Bone marrow (tissue), 2 donors: ENCODE data around the gene HPRT1.

Source experiments
- DNase-seq, 2 donors: peaks; one replicate each; lab custom pipeline; 2025; lab: John Stamatoyannopoulos, UW

Gene HPRT1

GRCh38 chrX:134478374-134478773 is 18.4 kb downstream of the HPRT1 start:
- no peak for DNase-seq

- no peak for DNase-seq
Measured at GRCh38 chrX:134480061-134480460, 20.1 kb downstream of the HPRT1 start.

DNA sequence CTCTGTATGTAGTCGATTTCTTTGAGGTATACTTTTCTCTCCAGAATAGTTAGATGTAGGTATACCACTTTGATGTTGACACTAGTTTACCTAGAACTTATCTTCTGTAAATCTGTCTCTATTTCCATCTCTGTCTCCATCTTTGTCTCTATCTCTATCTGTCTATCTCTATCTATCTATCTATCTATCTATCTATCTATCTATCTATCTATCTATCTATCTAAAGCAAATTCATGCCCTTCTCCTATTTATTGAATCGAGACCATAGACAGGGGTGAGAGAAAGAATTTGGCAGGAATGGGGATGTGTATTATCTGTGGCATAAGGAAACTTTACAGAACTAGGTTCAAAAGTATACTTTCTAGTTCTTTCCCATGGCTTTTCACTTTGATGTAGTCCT is 21.4 kb downstream of the HPRT1 start:
- DNase-seq, result no peak

DNA sequence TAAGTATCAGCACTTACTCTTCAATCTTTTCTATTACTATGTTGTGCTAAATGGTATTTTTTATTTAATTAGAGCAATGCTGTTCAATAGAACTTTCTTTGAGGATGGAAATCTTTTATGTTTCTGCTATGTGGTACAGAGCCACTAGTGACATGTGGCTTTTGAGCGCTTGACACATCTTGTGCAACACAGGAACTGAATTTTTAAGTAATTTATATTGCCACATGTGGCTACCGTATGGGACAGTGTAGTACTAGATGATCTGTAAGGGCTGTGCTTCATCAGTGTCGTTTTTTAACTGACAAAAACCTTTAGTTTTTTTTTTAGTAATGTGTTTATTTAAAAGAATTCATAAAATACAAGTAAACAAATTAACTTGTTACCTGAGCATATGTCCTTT is 22.4 kb downstream of the HPRT1 start:
- no peak for DNase-seq

GRCh38 chrX:134484039-134484438 is 24.1 kb downstream of the HPRT1 start:
- DNase-seq, result peak in 1 of 2 donors; percentile 11

DNA sequence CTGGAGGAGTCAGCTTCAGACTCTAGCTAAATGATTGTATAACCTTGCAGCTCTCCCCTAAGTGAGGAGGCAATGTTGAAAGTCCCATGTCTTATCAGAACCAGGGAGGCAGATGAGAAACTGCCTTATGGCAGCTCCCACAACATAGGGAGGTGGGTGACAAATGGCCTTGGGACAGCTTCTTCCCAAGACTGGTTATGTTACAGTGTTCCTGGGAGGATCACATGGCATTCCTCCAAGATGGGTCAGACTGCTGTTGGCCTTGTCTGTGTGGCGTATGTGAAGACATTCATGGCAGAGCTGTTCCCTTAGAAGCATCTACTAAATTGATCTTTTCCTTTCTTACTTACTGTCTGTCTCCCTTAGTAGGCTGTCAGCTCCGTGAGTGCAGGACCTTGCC is 42.0 kb downstream of the HPRT1 start:
- no peak for DNase-seq

GRCh38 chrX:134502686-134503085 is 42.7 kb downstream of the HPRT1 start:
- DNase-seq, result no peak

DNA sequence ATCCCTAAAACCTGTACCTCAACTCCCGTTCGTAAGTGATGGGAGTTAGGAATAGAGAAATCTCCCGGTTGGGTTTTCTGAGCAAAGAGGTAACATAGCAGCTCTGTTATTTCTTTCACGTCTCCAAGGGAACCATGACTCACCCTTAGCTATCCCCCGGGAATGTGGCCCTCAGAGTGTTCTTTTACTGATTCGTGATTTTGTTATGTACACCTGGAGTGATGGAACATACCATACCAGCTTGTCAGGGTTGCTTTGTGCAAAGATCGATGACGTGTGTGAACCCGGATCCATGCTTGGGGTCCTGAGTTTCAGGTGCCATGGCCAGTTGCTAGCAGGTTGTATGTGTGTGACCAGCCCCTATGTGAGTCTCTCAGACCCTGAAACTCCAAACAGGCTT is 52.6 kb downstream of the HPRT1 start:
- DNase-seq, result no peak

- DNase-seq, result no peak
Measured at GRCh38 chrX:134513091-134513490, 53.1 kb downstream of the HPRT1 start.

GRCh38 chrX:134520860-134521390 is 61.0 kb downstream of the HPRT1 start:
- DNase-seq, result peak in 1 of 2 donors; percentile 11

- DNase-seq, result no peak
Measured at GRCh38 chrX:134524181-134524580, 64.2 kb downstream of the HPRT1 start.

DNA sequence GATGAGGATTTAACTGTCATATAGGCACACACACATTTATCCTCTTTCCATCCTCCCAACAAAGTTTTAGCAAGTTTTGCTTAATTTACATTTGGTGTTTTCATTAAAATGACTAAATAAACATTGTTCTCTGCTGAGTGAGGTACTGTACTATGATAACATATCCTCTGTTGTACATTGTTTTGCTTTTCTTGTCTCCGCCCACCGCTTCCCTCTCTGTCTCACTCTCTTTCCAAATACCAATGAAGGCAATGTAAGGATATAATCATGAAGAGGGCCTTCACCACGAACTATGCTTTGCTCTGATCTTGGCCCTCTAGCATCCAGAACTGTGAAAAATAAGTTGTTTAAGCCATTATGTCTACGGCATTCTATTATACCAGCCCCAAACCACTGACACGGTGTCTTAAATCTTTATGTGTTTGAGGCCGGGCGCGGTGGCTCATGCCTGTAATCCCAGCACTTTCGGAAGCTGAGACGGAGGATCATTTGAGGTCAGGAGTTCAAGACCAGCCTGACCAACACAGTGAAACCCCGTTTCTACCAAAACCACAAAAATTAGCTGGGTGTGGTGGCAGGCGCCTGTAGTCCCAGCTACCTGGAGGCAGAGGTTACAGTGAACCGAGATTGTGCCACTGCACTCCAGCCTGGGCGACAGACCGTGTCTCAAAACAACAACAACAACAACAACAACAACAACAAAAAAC is 65.3 kb downstream of the HPRT1 start:
- no peak for DNase-seq

- no peak for DNase-seq
Measured at GRCh38 chrX:134526399-134526798, 66.4 kb downstream of the HPRT1 start.

GRCh38 chrX:134528960-134529359 is 69.0 kb downstream of the HPRT1 start:
- DNase-seq, result no peak

DNA sequence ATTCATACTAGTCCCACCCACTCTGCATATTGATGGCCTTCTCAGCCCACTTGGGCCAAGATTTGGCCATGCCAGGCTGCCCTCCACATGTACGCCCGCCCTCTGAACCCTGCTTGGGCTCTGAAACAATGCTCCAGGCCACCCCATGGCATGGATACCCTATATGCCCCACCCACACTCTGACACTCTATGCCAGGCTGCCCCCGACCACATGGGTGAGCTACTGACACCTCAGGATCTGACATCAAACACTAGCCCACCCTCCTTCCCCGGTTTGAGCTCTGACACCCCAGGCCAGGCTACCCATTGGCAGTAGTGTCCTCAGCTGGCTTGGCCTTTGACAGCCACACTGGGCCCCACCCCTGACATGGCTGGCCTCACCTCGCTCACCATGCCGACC is 69.5 kb downstream of the HPRT1 start:
- DNase-seq, result no peak

DNA sequence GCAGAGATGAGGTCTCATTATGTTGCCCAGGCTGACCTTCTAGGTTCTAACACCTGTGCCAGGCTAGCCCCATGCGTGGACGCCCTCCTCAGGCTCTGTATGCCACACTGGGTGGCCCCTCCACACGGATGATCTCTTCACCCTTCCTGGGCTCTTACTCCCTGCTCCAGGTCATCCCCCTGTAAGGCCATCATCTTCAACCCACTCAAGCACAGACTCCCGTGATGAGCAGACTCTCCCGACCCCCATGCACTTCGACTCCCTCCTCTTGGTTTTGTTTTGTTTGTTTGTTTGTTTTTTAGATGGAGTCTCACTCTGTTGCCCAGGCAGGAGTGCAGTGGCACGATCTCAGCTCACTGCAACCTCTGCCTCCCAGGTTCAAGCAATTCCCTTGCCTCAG is 70.9 kb downstream of the HPRT1 start:
- no peak for DNase-seq

DNA sequence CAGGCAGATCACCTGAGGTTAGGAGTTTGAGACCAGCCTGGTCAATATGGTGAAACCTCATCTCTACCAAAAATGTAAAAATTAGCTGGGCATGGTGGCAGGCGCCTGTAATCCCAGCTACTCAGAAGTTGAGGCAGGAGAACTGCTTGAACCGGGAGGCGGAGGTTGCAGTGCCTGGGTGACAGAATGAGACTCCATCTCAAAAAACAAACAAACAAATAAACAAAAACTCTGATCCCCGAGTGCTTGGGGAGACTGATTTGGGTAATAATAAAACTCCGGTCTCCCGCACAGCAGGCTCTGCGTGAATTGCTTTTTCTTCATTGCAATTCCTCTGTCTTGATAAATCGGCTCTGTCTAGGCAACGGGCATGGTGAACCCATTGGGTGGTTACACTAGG is 73.4 kb downstream of the HPRT1 start:
- no peak for DNase-seq

DNA sequence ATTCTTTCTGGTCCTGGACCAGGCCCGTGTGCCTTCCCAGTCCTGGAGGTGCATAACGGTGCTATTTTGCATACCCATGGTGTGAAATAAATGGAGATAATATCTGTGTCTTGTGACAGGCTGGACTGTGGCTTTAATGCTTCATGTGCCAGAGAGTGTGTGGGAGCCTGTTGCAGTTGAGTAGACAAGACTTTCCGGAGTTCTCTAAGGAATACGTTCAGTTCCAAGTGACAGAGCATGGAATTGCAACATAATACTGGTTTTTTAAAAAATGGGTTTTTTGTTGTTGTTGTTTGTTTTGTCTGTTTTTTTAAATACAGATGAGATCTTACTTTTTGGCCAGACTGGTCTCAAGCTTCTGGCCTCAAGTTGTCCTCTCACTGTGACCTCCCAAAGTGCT is 74.0 kb downstream of the HPRT1 start:
- no peak for DNase-seq

- no peak for DNase-seq
Measured at GRCh38 chrX:134537179-134537955, 77.4 kb downstream of the HPRT1 start.

- no peak for DNase-seq
Measured at GRCh38 chrX:134538316-134538715, 78.4 kb downstream of the HPRT1 start.

- no peak for DNase-seq
Measured at GRCh38 chrX:134541906-134542305, 81.9 kb downstream of the HPRT1 start.

DNA sequence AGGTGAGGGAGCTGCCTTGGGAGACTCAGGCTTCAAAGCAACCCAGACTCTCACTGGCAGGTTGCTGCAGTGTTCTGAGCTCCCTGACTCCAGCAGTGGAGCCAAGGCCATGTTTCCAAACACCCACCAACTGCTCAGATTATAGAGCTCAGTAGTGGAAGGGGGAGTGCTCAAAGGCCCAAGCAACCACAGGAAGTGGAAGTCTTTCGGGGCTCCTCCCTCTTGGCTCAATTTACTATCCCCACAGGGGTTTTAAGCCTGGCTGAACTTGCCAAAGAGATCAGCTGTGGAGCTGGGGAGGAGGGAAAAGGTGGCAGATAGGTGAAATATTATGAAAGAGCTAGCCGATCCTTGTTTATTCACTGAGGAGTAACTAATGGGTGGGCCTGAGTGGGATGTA is 82.5 kb downstream of the HPRT1 start:
- no peak for DNase-seq

DNA sequence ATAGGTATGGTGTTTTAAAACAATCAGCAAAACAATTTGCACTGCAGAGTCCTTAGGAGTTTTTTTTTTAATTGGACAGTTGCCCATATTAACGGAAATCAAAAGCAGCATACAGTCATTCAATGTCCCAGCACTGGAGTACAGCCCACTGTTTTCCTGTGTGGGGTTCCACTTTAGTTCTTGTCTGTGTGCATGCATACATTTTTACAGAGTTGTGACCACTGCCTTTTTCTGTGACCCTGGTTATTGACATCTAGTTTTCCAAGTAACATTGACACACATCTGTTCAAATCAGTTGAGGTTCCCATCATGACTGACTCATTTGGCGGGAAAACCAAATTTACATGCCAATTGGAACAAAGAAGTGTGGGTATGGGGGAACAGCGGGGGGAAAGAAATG is 83.3 kb downstream of the HPRT1 start:
- no peak for DNase-seq
